HG03565 (cell line): Measurements from ENCODE around the gene CENPQ.
A peak's percentile ranks its signal among the peaks of the same experiment; 100 is the strongest.
"Not testable (repeated sequence)": the region's sequence is repeated elsewhere in the genome, so short reads cannot be mapped to it uniquely, and the experiment has no call there.

Source experiments
- ATAC-seq: cut with Tn5 transposase; IDR thresholded peaks from one replicate; pipeline ENCODE4 v1.9.1; 2021; ENCODE audit warnings: mild to moderate bottlenecking, moderate library complexity; ENCODE audit not compliant: unreplicated experiment

CENPQ gene, protein sequence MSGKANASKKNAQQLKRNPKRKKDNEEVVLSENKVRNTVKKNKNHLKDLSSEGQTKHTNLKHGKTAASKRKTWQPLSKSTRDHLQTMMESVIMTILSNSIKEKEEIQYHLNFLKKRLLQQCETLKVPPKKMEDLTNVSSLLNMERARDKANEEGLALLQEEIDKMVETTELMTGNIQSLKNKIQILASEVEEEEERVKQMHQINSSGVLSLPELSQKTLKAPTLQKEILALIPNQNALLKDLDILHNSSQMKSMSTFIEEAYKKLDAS

DNA sequence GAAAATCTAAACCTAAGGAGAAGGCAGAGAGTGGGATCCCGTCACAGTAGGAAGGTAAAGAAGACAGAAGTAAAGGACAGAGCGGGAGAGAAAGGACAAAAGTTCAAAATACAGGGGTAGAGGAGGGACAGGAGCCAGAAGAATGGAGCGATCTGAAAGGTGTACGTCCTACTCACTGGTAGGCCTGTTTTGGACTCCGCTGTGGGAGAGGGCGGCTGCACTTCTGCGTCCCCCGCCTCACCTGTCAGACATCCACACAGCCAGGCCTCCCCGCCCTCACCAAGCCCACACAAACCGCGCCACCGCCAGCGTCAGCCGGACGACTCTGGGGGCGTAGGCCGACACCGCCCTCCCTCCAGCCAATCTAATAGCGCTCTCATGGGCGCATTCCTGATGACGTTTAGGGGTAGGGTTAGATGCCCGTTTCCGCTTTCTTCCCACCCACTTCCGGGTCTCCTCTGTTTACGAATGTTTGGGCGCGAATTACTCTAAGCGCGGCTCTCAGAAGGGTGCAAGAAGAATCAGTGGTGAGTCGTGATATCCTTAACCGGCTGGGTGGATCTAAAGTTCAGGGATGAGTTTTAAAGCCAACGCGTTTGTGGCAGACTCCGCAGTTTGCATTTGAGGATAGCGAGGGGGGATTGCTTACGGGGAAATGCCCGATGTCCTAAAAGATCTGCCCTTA is at the start of gene CENPQ, which contains the start of gene MMUT:
CENPQ (plus strand) TSS at position 444 of the 685 bp plus-strand sequence. CDS start 6,807 bp downstream, outside the sequence.
MMUT (minus strand) TSS at position 327 of the 685 bp plus-strand sequence. CDS start 3,787 bp downstream, outside the sequence.
- ATAC-seq: peak; percentile 94

DNA sequence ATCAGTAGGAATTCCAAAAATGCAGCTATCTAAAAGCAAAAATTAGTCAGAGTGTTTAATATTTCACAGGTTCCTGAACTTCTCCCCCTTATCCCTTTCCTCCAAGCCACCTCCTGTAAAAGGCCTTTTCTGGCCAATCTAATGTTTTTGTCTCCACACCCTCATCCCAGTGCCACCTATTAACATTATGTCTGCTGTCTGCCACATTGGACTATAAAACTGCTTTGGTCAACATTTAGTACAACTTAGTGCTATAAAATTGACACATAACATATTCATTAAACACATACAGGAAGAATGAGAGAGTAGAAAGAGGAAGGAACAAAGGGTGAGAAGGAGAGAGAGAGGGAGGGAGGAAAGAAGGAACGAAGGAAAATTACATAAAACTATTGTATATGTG is 47.8 kb upstream of the CENPQ start:
- ATAC-seq: no peak

DNA sequence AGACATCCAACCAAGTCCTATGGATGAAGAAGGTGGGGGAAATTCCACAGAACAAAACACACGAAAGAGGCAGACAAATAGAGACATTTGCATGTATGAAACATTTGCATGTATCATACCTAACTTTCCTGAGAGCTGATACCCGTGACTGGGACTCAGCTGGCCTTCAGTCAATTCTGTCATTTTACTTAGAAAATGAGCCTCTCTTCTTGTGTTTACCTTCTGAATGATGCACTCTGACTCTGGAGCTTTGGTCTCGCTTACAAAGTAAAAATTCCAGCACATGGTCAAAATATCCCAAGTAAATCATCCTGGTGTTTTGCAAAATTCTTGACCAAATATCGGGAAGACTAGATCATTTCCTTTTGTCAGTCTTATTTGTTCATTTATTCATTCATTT is 47.0 kb upstream of the CENPQ start:
- ATAC-seq: no peak

DNA sequence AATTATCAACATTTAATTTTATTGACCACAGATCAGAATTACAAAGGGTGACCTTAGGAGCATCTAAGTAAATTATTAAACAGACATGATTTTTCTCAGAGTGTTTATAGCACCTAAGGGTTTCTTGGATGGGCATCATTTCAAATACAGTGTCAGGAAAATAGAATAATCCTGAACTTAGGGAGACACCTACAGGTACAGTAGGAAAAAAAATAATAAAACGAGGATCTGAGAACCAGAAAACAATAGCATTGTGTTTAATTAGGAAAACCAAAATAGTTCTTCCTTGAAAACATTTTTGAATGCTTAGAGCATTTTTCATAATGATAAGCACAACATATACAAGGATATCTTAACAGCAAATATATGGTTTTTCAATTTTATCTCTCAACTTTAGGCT is 39.4 kb upstream of the CENPQ start:
- ATAC-seq: no peak

DNA sequence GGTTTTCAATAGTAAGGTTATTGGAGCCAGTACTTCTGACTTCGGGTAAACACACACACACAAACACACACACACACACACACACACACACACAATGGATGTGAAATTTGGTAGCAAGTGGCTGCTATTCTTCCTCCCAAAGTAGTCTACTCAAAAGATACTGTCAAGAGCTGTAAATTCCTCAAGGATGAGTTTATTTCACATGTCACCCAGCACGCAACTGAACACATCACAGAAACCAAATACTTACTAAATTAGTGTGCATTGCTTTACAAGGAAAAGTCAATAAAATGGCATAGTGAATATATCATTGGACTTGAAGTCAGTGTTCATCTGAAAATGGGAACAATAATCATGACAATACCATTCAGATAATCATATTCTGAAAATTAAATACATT is 33.0 kb upstream of the CENPQ start:
- ATAC-seq: no peak

DNA sequence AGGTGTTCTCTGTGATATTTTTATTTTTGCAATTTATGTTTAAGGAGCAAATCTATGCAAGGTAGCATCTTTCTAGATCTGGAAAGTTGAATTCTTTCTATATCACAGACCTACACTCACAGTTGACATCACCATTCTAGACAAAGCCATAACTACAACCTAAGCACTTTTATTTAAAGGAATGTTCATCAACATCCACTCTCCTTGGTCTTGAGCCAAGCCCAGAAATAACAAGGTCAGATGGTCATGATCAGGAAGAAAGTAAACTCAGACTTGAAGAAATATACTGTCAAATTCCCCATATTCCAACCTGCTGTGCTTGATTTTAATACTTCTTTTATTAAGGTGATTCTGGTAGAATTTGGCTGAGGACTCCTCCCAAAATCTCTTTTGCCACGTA is 32.3 kb upstream of the CENPQ start:
- no peak for ATAC-seq

DNA sequence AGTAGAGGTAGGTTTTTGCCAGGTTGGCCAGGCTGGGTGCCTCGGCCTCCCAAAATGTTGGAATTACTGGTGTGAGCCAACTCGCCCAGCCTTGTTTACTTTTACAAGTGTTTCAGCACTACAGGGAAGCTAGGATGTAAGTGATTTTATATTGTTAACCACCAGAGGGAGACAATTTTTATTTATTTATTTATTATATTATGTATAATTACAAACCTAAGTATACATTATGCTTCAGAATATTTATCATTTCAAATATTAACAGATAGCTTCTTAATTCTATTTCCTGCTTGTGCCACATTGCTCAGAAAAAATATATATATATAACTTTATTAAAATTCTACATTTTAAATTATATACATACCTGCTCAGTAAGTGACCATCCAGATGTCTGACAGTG is 9.9 kb upstream of the CENPQ start:
- ATAC-seq: no peak

- peak; percentile 75 for ATAC-seq
These were observed 8.1 kb upstream of the CENPQ start for GRCh38 chr6:49454787-49455709.

DNA sequence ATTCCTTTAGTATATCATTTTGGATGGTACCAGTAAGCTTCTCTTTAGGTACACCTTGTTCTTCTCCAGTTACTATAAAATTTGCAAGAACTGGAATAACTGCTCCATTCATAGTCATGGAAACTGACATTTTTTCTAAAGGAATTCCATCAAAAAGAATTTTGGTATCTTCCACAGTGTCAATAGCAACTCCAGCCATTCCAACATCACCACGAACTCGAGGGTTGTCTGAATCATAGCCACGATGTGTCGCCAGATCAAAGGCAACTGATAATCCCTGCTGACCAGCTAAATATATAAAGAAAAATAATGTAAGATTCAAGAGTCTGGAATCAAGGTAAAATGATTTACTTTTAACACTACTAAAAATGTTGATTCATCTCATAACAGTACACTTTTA is 5.4 kb upstream of the CENPQ start:
- ATAC-seq: no peak

GRCh38 chr6:49462071-49462470 is 1.1 kb upstream of the CENPQ start:
- no peak for ATAC-seq

- ATAC-seq: peak; percentile 1
These were observed 607 bp upstream of the CENPQ start for GRCh38 chr6:49462599-49462926.

GRCh38 chr6:49463612-49463967 is 420 bp downstream of the CENPQ start:
- ATAC-seq: no peak

DNA sequence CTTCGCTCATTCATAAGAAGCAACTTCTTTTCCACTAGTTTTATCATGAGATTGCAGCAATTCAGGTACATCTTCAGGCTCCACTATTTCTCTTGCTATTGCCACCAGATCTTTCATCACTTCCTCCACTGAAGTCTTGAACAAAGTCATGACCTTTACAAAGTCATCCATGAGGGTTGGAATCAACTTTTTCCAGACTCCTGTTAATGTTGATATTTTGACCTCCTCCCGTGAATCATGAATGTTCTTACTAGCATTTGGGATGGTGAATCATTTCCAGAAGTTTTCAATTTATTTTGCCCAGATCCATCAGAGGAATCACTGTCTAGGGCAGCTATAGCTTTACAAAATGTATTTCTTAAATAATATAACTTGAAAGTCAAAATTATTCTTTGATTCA is 1.5 kb downstream of the CENPQ start:
- ATAC-seq: no peak

GRCh38 chr6:49468042-49468441 is 4.9 kb downstream of the CENPQ start:
- no peak for ATAC-seq

- not testable (repeated sequence) for ATAC-seq
These were observed 13.4 kb downstream of the CENPQ start for GRCh38 chr6:49476564-49476963.

- no peak for ATAC-seq
These were observed 16.3 kb downstream of the CENPQ start for GRCh38 chr6:49479308-49479970.

DNA sequence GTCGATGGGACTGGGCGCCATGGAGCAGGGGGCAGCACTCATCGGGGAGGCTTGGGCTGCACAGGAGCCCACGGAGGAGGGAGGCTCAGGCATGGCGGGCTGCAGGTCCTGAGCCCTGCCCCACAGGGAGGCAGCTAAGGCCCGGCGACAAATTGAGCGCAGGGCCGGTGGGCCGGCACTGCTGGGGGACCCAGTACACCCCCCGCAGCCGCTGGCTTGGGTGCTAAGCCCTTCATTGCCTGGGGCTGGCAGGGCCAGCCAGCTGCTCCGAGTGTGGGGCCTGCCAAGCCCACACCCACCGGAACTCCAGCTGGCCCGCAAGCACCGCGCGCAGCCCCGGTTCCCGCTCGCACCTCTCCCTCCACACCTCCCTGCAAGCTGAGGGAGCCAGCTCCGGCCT is 18.7 kb downstream of the CENPQ start:
- not testable (repeated sequence) for ATAC-seq

- ATAC-seq: not testable (repeated sequence)
These were observed 20.2 kb downstream of the CENPQ start for GRCh38 chr6:49483380-49483779.

DNA sequence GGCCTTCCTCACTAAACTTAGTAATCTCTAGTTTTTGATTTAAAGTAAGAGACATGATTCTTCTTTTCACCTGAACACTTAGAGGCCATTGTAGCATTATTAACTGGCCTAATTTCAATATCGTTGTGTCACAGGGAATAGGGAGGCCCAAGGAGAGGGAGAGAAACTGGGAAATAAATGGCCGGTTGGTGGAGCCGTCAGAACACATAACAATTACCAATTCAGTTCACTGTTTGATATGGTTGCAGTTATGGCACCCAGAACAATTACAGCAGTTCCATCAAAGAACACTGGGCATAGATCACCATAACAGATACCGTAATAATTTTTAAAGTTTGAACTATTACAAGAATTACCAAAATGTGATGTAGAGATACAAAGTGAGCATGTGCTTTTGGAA is 27.5 kb downstream of the CENPQ start:
- ATAC-seq: no peak

DNA sequence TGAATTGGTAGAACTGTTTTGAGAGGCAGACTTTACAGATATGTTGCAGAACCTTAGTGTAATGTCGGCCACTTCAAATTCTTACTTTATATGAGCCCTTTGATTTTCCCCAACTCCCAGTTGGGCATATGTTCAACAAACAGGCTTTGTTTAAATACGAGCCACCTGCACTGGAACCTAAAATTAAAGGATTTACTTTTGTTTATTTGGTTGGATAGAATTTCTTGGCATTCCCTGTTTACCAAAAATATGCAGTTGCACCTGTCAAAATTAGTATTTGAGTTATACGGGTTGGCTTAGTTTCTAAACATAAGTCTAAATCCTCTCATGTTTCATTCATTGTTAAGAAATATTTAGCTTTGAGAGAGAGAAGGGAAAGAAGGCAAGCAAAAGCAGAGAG is 34.1 kb downstream of the CENPQ start:
- no peak for ATAC-seq

DNA sequence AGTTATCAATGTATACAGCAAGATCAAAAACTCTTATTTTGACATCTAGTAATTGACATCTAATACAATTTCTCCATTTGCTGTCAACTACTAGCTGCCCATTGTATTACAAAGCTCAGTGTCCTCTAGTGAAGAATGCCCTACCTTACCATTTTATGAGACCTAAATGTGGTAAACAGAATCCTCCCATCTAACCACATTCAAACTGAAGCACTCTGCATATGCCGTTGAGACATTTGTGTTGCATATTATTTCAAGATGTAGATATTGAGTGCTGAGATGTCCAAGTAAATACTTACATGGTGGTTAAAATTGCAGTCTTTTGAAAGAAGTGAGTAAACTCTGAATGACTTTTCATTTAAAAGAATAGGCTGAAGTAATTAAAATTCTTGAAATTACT is 36.0 kb downstream of the CENPQ start:
- ATAC-seq: no peak
